IMR-90 (cell line): ENCODE measurements around the gene ITIH6. TPM values are rescaled to one million over a fixed set of nuclear protein-coding genes. Genes with fewer than 3 reads are reported as not detected.

Experiments
- ATAC-seq: fragments of 200-7000 bp; cut with Tn5 transposase; 2 replicates; pipeline ENCODE4 v1.9.1; 2020; ENCODE audit warnings: low read depth, mild to moderate bottlenecking, moderate library complexity
- BruUV-seq: library from RNA; stranded (reverse); fragments of 400-500 nt; replicated peaks from 2 replicates; lab custom pipeline; 2021; lab: Mats Ljungman, UMichigan
- CTCF ChIA-PET: fragments of 300-600 bp; formaldehyde crosslinking; extraction: SDS; loops from one replicate; lab custom pipeline; 2021; ENCODE audit warnings: antibody characterized with exemption; lab: Yijun Ruan, JAX
- POLR2A ChIA-PET: fragments of 300-600 bp; sonication (Branson Sonifier 250); formaldehyde crosslinking; loops from one replicate; lab custom pipeline; 2022; ENCODE audit warnings: antibody characterized with exemption; ENCODE audit not compliant: unreplicated experiment; lab: Charles Lee
- DNase-seq: peaks from one replicate; pipeline ENCODE4 v3.0.0; 2013
- H2AFZ ChIP-seq: replicated peaks from 2 replicates; pipeline ENCODE3; 2013; ENCODE audit warnings: low read length, mild to moderate bottlenecking; ENCODE audit not compliant: poor library complexity
- H2AK5ac ChIP-seq: 2 replicates; pipeline ENCODE4 v1.6.1; 2013; ENCODE audit warnings: low read depth, low read length, inconsistent platforms
- H2AK9ac ChIP-seq: replicated peaks from 2 replicates; pipeline ENCODE3; 2013; ENCODE audit warnings: mild to moderate bottlenecking, low read depth, low read length, moderate library complexity; ENCODE audit not compliant: poor library complexity
- H2BK120ac ChIP-seq: 2 replicates; pipeline ENCODE4 v1.6.1; 2013; ENCODE audit warnings: low read depth, low read length, inconsistent platforms
- H2BK15ac ChIP-seq: 3 replicates; pipeline ENCODE4 v1.6.1; 2013; ENCODE audit warnings: low read depth, low read length, inconsistent platforms
- H2BK20ac ChIP-seq: 2 replicates; pipeline ENCODE4 v1.6.1; 2013; ENCODE audit warnings: low read depth, mild to moderate bottlenecking, inconsistent platforms, low read length, moderate library complexity
- H2BK5ac ChIP-seq: 2 replicates; pipeline ENCODE4 v1.6.1; 2013; ENCODE audit warnings: mild to moderate bottlenecking, low read depth, low read length, inconsistent platforms; ENCODE audit not compliant: poor library complexity, severe bottlenecking
- H3K14ac ChIP-seq: replicated peaks from 2 replicates; pipeline ENCODE4 v1.6.1; 2013; ENCODE audit warnings: low read depth, low read length, inconsistent platforms
- H3K18ac ChIP-seq: 2 replicates; pipeline ENCODE4 v1.6.1; 2013; ENCODE audit warnings: low read depth, low read length, control low read depth
- H3K23ac ChIP-seq: 2 replicates; pipeline ENCODE4 v1.6.1; 2013; ENCODE audit warnings: low read depth, low read length, inconsistent platforms
- H3K27ac ChIP-seq: 2 replicates; pipeline ENCODE4 v1.5.1; 2013; ENCODE audit warnings: mild to moderate bottlenecking, control low read depth, low read length; ENCODE audit not compliant: insufficient read depth
- H3K27me3 ChIP-seq: 2 replicates; pipeline ENCODE4 v1.6.1; 2013; ENCODE audit warnings: low read length; ENCODE audit not compliant: control insufficient read depth, insufficient read depth
- H3K36me3 ChIP-seq: 2 replicates; pipeline ENCODE4 v1.6.1; 2013; ENCODE audit warnings: low read length, mixed read lengths; ENCODE audit not compliant: control insufficient read depth, insufficient read depth
- H3K4ac ChIP-seq: 2 replicates; pipeline ENCODE4 v1.6.1; 2013; ENCODE audit warnings: low read depth, low read length, inconsistent platforms
- H3K4me1 ChIP-seq: 2 replicates; pipeline ENCODE4 v1.6.1; 2013; ENCODE audit warnings: low read length, mixed read lengths; ENCODE audit not compliant: control insufficient read depth, insufficient read depth
- H3K4me2 ChIP-seq: 2 replicates; pipeline ENCODE4 v1.6.1; 2013; ENCODE audit warnings: low read depth, mild to moderate bottlenecking, control low read depth, low read length, moderate library complexity
- H3K4me3 ChIP-seq: 2 replicates; pipeline ENCODE4 v1.5.1; 2013; ENCODE audit warnings: low read depth, mild to moderate bottlenecking, control low read depth, low read length, moderate library complexity; ENCODE audit not compliant: insufficient read depth
- H3K56ac ChIP-seq: 2 replicates; pipeline ENCODE4 v1.6.1; 2013; ENCODE audit warnings: low read length, inconsistent platforms; ENCODE audit not compliant: insufficient read depth; ENCODE audit errors: extremely low read depth
- H3K79me1 ChIP-seq, 2 experiments: 2 replicates each; pipeline ENCODE4 v1.6.1; 2013; ENCODE audit warnings: low read length in 2 of 2, inconsistent platforms in 1 of 2, low read depth in 1 of 2
- H3K9ac ChIP-seq: 2 replicates; pipeline ENCODE4 v1.6.1; 2013; ENCODE audit warnings: low read depth, low read length, control low read depth
- H3K9me1 ChIP-seq: 2 replicates; pipeline ENCODE4 v1.6.1; 2013; ENCODE audit warnings: low read length, inconsistent platforms; ENCODE audit not compliant: insufficient read depth
- H3K9me3 ChIP-seq: 2 replicates; pipeline ENCODE4 v1.6.1; 2013; ENCODE audit warnings: low read length; ENCODE audit not compliant: control insufficient read depth, insufficient read depth
- H4K20me1 ChIP-seq: 2 replicates; pipeline ENCODE4 v1.6.1; 2013; ENCODE audit warnings: low read length, inconsistent platforms; ENCODE audit not compliant: insufficient read depth
- H4K5ac ChIP-seq: 2 replicates; pipeline ENCODE4 v1.6.1; 2013; ENCODE audit warnings: mild to moderate bottlenecking, low read depth, low read length, control low read depth
- H4K8ac ChIP-seq, 2 experiments: 2 replicates each; pipeline ENCODE4 v1.6.1; 2013; ENCODE audit warnings: low read depth in 2 of 2, low read length in 2 of 2, control low read depth in 1 of 2, inconsistent platforms in 1 of 2
- H4K91ac ChIP-seq: 2 replicates; pipeline ENCODE4 v1.6.1; 2013; ENCODE audit warnings: low read depth, low read length, inconsistent platforms; ENCODE audit not compliant: insufficient read depth
- BHLHE40 ChIP-seq: fragments of 150-350 bp; IDR thresholded peaks from 2 replicates; pipeline ENCODE4 v1.6.1; 2016; ENCODE audit warnings: mild to moderate bottlenecking, low read depth, low read length
- CEBPB ChIP-seq: IDR thresholded peaks from 2 replicates; pipeline ENCODE4 v1.6.1; 2012; ENCODE audit warnings: low read depth, low read length, improper control_type of control experiment
- CHD1 ChIP-seq: IDR thresholded peaks from 2 replicates; pipeline ENCODE4 v1.6.1; 2012; ENCODE audit warnings: low read depth, low read length, improper control_type of control experiment
- ELK1 ChIP-seq: fragments of 150-350 bp; IDR thresholded peaks from 2 replicates; pipeline ENCODE4 v1.6.1; 2016; ENCODE audit warnings: low read depth, mild to moderate bottlenecking, low read length, moderate library complexity, borderline replicate concordance
- FOS ChIP-seq: fragments of 150-350 bp; IDR thresholded peaks from 2 replicates; pipeline ENCODE4 v1.6.1; 2016; ENCODE audit warnings: low read depth, low read length
- MAFK ChIP-seq: IDR thresholded peaks from 2 replicates; pipeline ENCODE4 v1.6.1; 2012; ENCODE audit warnings: low read depth, low read length, improper control_type of control experiment
- MAZ ChIP-seq: IDR thresholded peaks from 2 replicates; pipeline ENCODE4 v1.6.1; 2012; ENCODE audit warnings: low read depth, mild to moderate bottlenecking, low read length, improper control_type of control experiment, moderate library complexity, borderline replicate concordance
- MXI1 ChIP-seq: IDR thresholded peaks from 2 replicates; pipeline ENCODE4 v1.6.1; 2012; ENCODE audit warnings: low read depth, mild to moderate bottlenecking, low read length, moderate library complexity, borderline replicate concordance
- NFE2L2 ChIP-seq: fragments of 150-350 bp; IDR thresholded peaks from 2 replicates; pipeline ENCODE4 v1.6.1; 2016; ENCODE audit warnings: low read depth, mild to moderate bottlenecking, low read length
- POLR2A ChIP-seq: IDR thresholded peaks from 2 replicates; pipeline ENCODE4 v1.6.1; 2012; ENCODE audit warnings: mild to moderate bottlenecking, low read depth, low read length
- RAD21 ChIP-seq: IDR thresholded peaks from 2 replicates; pipeline ENCODE4 v1.6.1; 2012; ENCODE audit warnings: low read length, improper control_type of control experiment
- RCOR1 ChIP-seq: IDR thresholded peaks from 2 replicates; pipeline ENCODE4 v1.6.1; 2012; ENCODE audit warnings: mild to moderate bottlenecking, low read length, improper control_type of control experiment; ENCODE audit not compliant: insufficient replicate concordance
- RFX5 ChIP-seq: IDR thresholded peaks from 2 replicates; pipeline ENCODE4 v1.8.0; 2012; ENCODE audit warnings: low read depth, mild to moderate bottlenecking, low read length, moderate library complexity
- SMC3 ChIP-seq: fragments of 150-350 bp; IDR thresholded peaks from 2 replicates; pipeline ENCODE4 v1.6.1; 2016; ENCODE audit warnings: low read depth, mild to moderate bottlenecking, antibody characterized with exemption, low read length, moderate library complexity
- WGBS, 2 experiments: methylation state at CpG; one replicate each; pipeline versions ENCODE4 v1.1.5 to v1.1.7; 2013; ENCODE audit warnings: missing lambda C conversion rate in 2 of 2; ENCODE audit not compliant: insufficient read length in 1 of 2; ENCODE audit errors: extremely low coverage in 2 of 2; 5-methylcytosine and 5-hydroxymethylcytosine counted together
- dilution Hi-C: fragments of 300-500 bp; cut with HindIII; formaldehyde crosslinking; loops from one replicate; pipeline ENCODE4 v1.14.3; 2018; ENCODE audit warnings: low sequenced_read_pairs; ENCODE audit not compliant: unreplicated experiment
- in situ Hi-C: fragments of 300-500 bp; cut with MboI; formaldehyde crosslinking; loops from 3 replicates; pipeline ENCODE4 v1.14.3; 2019; ENCODE audit warnings: low sequenced_read_pairs, inconsistent platforms, mixed read lengths
- intact Hi-C: fragments of 100-400 bp; cut with micrococcal nuclease; formaldehyde crosslinking; loops from 2 replicates; pipeline ENCODE4 v1.10.0; 2022
- polyA plus RNA-seq, 3 experiments: library from polyadenylated mRNA; depleted of rRNA; stranded (reverse); fragments of >200 nt; gene quantifications; 2 replicates each; pipeline ENCODE4 v1.2.3, GENCODE V29; 2012; ENCODE audit warnings: low replicate concordance in 1 of 3
- total RNA-seq: library from RNA; depleted of rRNA; stranded (reverse); fragments of >200 nt; gene quantifications from 2 replicates; pipeline ENCODE4 v1.2.3, GENCODE V29; 2012
- TF ChIP-seq, protein P1 (sequence below): fragments of 150-350 bp; IDR thresholded peaks from 2 replicates; pipeline ENCODE4 v1.6.1; 2017; ENCODE audit warnings: mild to moderate bottlenecking, antibody characterized with exemption, low read length, low read depth
- TF ChIP-seq, protein P2 (sequence below): conservative IDR thresholded peaks from 2 replicates; pipeline ENCODE4 v1.5.1; 2012; ENCODE audit warnings: mild to moderate bottlenecking, low read depth, low read length, improper control_type of control experiment

The ITIH6 gene
- total and polyA plus RNA-seq, 2 of the 4 experiments (the other 2 are of a cell fraction), result not detected

DNA sequence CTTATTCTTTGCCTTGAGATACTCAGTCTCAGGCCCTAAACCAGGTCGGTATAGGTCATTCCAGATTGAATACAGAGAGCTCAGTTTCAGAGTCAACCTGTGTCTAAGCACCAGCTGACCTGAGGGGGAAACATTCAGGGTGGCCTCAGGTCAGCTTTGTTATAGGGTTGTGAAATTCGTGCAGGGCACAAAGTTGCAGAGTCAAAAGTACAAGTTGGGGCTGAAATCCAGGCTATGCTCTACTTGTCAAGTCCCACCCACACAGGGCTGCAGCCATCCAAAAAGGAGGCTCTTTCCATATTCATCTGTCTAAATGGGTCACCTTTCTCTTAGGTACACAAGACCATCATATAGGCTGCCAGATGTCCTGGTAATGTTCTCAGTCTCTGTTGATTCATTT, 89.7 kb downstream of the ITIH6 start:
- Histone ChIP-seq H2BK120ac (no peak overlapping the region), H4K8ac (no peak overlapping the region), H2BK15ac (no peak overlapping the region), H2AFZ (no peak overlapping the region), H3K18ac (no peak overlapping the region), H3K9me1 (no peaks in the 10 kb centered on the region), H3K36me3 (no peaks in the 10 kb centered on the region), H3K79me1 (no peaks in the 10 kb centered on the region), H3K27ac (no peak overlapping the region), H3K4me3 (no peak overlapping the region), H4K20me1 (no peaks in the 10 kb centered on the region), H3K4ac (no peak overlapping the region), H2BK5ac (no peak overlapping the region), H3K9me3 (no peaks in the 10 kb centered on the region), H3K4me1 (no peaks in the 10 kb centered on the region), H2AK9ac (no peak overlapping the region), H3K14ac (no peak overlapping the region), H4K91ac (no peak overlapping the region), H2AK5ac (no peak overlapping the region), H3K56ac (no peak overlapping the region), H3K9ac (no peak overlapping the region), H2BK20ac (no peak overlapping the region), H3K27me3 (peaks cover 3% of the 10 kb centered on the region), H4K5ac (no peak overlapping the region), H3K23ac (no peak overlapping the region), H3K4me2 (no peak overlapping the region)
- TF ChIP-seq MXI1 (no peak), NFE2L2 (no peak), SMC3 (no peak), POLR2A (no peak), MAZ (no peak), RAD21 (no peak), RFX5 (no peak), MAFK (no peak), CEBPB (no peak), CHD1 (no peak), BHLHE40 (no peak), FOS (no peak), ELK1 (no peak), RCOR1 (no peak)
- TF ChIP-seq, protein P1, sequence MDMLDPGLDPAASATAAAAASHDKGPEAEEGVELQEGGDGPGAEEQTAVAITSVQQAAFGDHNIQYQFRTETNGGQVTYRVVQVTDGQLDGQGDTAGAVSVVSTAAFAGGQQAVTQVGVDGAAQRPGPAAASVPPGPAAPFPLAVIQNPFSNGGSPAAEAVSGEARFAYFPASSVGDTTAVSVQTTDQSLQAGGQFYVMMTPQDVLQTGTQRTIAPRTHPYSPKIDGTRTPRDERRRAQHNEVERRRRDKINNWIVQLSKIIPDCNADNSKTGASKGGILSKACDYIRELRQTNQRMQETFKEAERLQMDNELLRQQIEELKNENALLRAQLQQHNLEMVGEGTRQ, result no peak
- TF ChIP-seq, protein P2, sequence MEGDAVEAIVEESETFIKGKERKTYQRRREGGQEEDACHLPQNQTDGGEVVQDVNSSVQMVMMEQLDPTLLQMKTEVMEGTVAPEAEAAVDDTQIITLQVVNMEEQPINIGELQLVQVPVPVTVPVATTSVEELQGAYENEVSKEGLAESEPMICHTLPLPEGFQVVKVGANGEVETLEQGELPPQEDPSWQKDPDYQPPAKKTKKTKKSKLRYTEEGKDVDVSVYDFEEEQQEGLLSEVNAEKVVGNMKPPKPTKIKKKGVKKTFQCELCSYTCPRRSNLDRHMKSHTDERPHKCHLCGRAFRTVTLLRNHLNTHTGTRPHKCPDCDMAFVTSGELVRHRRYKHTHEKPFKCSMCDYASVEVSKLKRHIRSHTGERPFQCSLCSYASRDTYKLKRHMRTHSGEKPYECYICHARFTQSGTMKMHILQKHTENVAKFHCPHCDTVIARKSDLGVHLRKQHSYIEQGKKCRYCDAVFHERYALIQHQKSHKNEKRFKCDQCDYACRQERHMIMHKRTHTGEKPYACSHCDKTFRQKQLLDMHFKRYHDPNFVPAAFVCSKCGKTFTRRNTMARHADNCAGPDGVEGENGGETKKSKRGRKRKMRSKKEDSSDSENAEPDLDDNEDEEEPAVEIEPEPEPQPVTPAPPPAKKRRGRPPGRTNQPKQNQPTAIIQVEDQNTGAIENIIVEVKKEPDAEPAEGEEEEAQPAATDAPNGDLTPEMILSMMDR, result no peak
- ATAC-seq (no peak), DNase-seq (no peak)
- ChIA-PET POLR2A (no interaction called here), CTCF (no interaction called here)
- intact Hi-C loops, result no loop called here
- BruUV-seq, result no TSS peak
- in situ Hi-C loops, result no loop called here
- WGBS, 2 experiments, result 0% methylated on average over 1 of the region's 2 CpGs; no CpG with 5 or more reads in 1 of the 2 experiments
- dilution Hi-C loops, result no loop called here
